Measurements from ENCODE around the gene AXL. TPM values are rescaled to one million over a fixed set of nuclear protein-coding genes. Genes with fewer than 3 reads are reported as not detected.

The AXL gene
- total and polyA plus RNA-seq, 2 of the 8 experiments (the other 6 are each of a cell fraction or from before 2014, with no cell fraction given): 35.3 to 51.0 TPM

DNA sequence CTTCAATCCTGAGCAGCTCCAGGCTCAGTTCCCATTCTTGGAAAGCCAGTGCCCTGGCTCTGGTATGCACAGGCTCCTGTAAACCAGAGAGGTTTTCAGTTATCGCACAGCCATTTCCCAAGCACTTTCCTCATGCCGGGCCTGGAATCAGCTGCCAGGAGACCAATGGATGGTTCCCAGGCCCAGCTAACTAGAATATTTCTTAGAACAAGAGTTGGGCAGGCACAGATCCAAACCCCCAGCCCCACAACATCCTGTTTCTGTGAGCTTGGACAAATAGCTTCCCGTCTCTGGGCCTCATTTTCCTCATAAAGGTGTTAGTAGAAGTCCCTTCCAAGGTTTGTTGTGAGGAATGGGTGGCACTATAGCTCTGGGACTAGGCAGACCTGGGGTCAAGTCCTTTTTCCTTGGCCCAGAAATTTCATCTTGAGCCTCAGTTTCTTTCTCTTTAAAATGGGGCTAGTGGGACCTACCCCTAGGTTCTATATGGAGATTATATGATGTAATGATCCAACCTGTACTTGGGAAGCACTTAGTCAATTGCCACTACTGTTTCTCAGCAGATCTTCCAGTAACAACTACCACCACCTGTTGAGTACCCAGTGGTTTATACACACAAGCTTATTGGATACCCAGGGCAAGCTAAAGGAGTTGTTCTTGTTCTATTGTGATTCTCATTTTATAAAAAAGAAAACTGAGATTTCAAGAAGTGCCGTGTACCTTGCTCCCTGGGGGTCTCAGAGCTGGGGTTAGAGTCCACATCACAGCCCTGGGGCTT is 85.9 kb downstream of the AXL start (continued):
- TF ChIP-seq, protein P1, sequence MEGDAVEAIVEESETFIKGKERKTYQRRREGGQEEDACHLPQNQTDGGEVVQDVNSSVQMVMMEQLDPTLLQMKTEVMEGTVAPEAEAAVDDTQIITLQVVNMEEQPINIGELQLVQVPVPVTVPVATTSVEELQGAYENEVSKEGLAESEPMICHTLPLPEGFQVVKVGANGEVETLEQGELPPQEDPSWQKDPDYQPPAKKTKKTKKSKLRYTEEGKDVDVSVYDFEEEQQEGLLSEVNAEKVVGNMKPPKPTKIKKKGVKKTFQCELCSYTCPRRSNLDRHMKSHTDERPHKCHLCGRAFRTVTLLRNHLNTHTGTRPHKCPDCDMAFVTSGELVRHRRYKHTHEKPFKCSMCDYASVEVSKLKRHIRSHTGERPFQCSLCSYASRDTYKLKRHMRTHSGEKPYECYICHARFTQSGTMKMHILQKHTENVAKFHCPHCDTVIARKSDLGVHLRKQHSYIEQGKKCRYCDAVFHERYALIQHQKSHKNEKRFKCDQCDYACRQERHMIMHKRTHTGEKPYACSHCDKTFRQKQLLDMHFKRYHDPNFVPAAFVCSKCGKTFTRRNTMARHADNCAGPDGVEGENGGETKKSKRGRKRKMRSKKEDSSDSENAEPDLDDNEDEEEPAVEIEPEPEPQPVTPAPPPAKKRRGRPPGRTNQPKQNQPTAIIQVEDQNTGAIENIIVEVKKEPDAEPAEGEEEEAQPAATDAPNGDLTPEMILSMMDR (IDR thresholded peaks at IDR 0.05; ENCODE audit: control extremely low read depth in 1 of 3, insufficient read depth in 1 of 3, low read depth in 1 of 3, low read length in 3 of 3): no peak

Data from H1 (cell line).